Measurements from ENCODE around the gene MACC1. TPM values are rescaled to one million over a fixed set of nuclear protein-coding genes. Genes with fewer than 3 reads are reported as not detected.

The MACC1 gene
- total and polyA plus RNA-seq, 2 of the 13 experiments (the other 11 are each of a cell fraction or from before 2014, with no cell fraction given), result 0.04 TPM; not detected in 1

DNA sequence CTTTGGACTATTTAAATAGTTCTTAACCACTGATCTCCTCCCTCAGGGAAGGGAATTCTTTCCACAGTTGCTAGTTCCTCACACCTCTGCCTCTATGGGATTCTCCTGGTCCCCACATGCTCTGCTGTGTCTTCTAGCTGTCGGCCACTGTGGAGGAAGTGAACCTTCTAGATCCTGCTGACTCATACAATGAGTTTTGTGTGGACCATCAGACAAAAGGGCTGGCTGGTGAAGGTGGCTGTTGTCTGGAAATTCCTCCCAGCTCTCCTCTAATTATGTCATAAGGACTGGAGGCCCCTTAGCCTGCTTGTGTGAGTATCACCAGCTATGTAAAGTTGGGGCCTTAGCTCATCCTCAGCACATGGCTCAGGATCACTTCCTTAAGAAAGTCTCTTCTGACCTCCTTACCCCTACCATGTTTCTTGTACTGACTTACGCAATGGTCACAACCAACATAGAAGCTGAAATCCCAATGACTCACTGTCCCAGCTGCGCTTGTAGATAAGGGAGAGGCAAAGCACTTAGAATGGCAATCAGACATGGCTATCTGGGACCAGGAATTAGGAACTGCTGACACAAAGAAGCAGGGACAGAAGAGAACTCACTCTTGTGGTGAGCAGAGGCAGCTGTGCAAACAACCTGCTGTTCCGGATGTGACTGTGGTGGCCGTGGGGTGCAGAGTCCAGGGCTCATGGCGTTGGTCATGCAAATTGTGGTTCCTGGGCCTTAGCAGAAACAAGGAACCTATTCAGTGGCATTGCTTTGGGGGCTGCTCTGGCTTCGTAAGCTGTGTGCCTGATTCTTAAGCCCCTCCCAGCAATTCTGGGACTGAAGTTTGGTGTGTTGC is 2.5 kb upstream of the MACC1 start (continued):
- TF ChIP-seq, protein P1, sequence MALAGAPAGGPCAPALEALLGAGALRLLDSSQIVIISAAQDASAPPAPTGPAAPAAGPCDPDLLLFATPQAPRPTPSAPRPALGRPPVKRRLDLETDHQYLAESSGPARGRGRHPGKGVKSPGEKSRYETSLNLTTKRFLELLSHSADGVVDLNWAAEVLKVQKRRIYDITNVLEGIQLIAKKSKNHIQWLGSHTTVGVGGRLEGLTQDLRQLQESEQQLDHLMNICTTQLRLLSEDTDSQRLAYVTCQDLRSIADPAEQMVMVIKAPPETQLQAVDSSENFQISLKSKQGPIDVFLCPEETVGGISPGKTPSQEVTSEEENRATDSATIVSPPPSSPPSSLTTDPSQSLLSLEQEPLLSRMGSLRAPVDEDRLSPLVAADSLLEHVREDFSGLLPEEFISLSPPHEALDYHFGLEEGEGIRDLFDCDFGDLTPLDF (CRISPR knock-in tag; IDR thresholded peaks at IDR 0.05), result no peak
- no peak for TF ChIP-seq EZH2 (conservative IDR thresholded peaks at IDR 0.05; ENCODE audit: low read depth, low read length)
- TF ChIP-seq CENPT (CRISPR knock-in tag; IDR thresholded peaks at IDR 0.05; ENCODE audit: low read depth), result no peak
- TF ChIP-seq, protein P2, sequence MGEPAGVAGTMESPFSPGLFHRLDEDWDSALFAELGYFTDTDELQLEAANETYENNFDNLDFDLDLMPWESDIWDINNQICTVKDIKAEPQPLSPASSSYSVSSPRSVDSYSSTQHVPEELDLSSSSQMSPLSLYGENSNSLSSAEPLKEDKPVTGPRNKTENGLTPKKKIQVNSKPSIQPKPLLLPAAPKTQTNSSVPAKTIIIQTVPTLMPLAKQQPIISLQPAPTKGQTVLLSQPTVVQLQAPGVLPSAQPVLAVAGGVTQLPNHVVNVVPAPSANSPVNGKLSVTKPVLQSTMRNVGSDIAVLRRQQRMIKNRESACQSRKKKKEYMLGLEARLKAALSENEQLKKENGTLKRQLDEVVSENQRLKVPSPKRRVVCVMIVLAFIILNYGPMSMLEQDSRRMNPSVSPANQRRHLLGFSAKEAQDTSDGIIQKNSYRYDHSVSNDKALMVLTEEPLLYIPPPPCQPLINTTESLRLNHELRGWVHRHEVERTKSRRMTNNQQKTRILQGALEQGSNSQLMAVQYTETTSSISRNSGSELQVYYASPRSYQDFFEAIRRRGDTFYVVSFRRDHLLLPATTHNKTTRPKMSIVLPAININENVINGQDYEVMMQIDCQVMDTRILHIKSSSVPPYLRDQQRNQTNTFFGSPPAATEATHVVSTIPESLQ (CRISPR knock-in tag; conservative IDR thresholded peaks at IDR 0.05), result no peak
- TF ChIP-seq, protein P3, sequence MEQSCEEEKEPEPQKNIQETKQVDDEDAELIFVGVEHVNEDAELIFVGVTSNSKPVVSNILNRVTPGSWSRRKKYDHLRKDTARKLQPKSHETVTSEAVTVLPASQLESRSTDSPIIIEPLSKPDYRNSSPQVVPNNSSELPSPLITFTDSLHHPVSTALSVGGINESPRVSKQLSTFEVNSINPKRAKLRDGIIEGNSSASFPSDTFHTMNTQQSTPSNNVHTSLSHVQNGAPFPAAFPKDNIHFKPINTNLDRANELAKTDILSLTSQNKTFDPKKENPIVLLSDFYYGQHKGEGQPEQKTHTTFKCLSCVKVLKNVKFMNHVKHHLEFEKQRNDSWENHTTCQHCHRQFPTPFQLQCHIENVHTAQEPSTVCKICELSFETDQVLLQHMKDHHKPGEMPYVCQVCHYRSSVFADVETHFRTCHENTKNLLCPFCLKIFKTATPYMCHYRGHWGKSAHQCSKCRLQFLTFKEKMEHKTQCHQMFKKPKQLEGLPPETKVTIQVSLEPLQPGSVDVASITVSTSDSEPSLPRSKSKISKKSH (CRISPR knock-in tag; IDR thresholded peaks at IDR 0.05; ENCODE audit: borderline replicate concordance), result no peak; the same call in 1 of the 2 replicates
- TF ChIP-seq, protein P4, sequence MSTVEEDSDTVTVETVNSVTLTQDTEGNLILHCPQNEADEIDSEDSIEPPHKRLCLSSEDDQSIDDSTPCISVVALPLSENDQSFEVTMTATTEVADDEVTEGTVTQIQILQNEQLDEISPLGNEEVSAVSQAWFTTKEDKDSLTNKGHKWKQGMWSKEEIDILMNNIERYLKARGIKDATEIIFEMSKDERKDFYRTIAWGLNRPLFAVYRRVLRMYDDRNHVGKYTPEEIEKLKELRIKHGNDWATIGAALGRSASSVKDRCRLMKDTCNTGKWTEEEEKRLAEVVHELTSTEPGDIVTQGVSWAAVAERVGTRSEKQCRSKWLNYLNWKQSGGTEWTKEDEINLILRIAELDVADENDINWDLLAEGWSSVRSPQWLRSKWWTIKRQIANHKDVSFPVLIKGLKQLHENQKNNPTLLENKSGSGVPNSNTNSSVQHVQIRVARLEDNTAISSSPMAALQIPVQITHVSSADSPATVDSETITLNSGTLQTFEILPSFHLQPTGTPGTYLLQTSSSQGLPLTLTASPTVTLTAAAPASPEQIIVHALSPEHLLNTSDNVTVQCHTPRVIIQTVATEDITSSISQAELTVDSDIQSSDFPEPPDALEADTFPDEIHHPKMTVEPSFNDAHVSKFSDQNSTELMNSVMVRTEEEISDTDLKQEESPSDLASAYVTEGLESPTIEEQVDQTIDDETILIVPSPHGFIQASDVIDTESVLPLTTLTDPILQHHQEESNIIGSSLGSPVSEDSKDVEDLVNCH (CRISPR knock-in tag; IDR thresholded peaks at IDR 0.05), result no peak
- TF ChIP-seq ZNF296 (CRISPR knock-in tag; conservative IDR thresholded peaks at IDR 0.05), result peak; percentile 48; the same call in 1 of the 2 replicates
- peak; percentile 78; the same call in 1 of the 2 replicates for TF ChIP-seq MIXL1 (CRISPR knock-in tag; IDR thresholded peaks at IDR 0.05)
- TF ChIP-seq ZNF768 (CRISPR knock-in tag; IDR thresholded peaks at IDR 0.05), result no peak
- TF ChIP-seq MEIS2 (CRISPR knock-in tag; IDR thresholded peaks at IDR 0.05), result peak; percentile 90
- TF ChIP-seq MAFG (CRISPR knock-in tag; IDR thresholded peaks at IDR 0.05), result 0 out of 2 replicates have a peak, but pooled peaks have one; percentile 40
- peak; percentile 81; the same call in 1 of the 2 replicates for TF ChIP-seq ZMAT3 (CRISPR knock-in tag; conservative IDR thresholded peaks at IDR 0.05)
- TF ChIP-seq ZNF12 (CRISPR knock-in tag; IDR thresholded peaks at IDR 0.05), result 0 out of 2 replicates have a peak, but pooled peaks have one; percentile 11
- TF ChIP-seq, protein P5, sequence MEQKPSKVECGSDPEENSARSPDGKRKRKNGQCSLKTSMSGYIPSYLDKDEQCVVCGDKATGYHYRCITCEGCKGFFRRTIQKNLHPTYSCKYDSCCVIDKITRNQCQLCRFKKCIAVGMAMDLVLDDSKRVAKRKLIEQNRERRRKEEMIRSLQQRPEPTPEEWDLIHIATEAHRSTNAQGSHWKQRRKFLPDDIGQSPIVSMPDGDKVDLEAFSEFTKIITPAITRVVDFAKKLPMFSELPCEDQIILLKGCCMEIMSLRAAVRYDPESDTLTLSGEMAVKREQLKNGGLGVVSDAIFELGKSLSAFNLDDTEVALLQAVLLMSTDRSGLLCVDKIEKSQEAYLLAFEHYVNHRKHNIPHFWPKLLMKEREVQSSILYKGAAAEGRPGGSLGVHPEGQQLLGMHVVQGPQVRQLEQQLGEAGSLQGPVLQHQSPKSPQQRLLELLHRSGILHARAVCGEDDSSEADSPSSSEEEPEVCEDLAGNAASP (CRISPR knock-in tag; IDR thresholded peaks at IDR 0.05; ENCODE audit: borderline replicate concordance), result peak; percentile 56; the same call in 1 of the 2 replicates
- no peak for TF ChIP-seq NFE2L1 (CRISPR knock-in tag; IDR thresholded peaks at IDR 0.05; ENCODE audit: borderline replicate concordance)
- peak; percentile 32; the same call in 1 of the 2 replicates for TF ChIP-seq ONECUT2 (CRISPR knock-in tag; IDR thresholded peaks at IDR 0.05)
- TF ChIP-seq FOXO1 (CRISPR knock-in tag; IDR thresholded peaks at IDR 0.05), result peak; percentile 81
- peak; percentile 90 for TF ChIP-seq ZFP1 (CRISPR knock-in tag; IDR thresholded peaks at IDR 0.05)
- TF ChIP-seq ASH2L (IDR thresholded peaks at IDR 0.05; ENCODE audit: insufficient read length, low read depth, low read length), result peak; percentile 82
- no peak for TF ChIP-seq PRMT3 (CRISPR knock-in tag; IDR thresholded peaks at IDR 0.05; ENCODE audit: borderline replicate concordance, low read depth)
- TF ChIP-seq TEAD2 (CRISPR knock-in tag; IDR thresholded peaks at IDR 0.05), result no peak
